GM18861 (cell line): ENCODE measurements around the gene ABCE1.

Source experiments
- ATAC-seq: cut with Tn5 transposase; IDR thresholded peaks from one replicate; pipeline ENCODE4 v1.9.1; 2021; ENCODE audit not compliant: unreplicated experiment

The ABCE1 gene

DNA sequence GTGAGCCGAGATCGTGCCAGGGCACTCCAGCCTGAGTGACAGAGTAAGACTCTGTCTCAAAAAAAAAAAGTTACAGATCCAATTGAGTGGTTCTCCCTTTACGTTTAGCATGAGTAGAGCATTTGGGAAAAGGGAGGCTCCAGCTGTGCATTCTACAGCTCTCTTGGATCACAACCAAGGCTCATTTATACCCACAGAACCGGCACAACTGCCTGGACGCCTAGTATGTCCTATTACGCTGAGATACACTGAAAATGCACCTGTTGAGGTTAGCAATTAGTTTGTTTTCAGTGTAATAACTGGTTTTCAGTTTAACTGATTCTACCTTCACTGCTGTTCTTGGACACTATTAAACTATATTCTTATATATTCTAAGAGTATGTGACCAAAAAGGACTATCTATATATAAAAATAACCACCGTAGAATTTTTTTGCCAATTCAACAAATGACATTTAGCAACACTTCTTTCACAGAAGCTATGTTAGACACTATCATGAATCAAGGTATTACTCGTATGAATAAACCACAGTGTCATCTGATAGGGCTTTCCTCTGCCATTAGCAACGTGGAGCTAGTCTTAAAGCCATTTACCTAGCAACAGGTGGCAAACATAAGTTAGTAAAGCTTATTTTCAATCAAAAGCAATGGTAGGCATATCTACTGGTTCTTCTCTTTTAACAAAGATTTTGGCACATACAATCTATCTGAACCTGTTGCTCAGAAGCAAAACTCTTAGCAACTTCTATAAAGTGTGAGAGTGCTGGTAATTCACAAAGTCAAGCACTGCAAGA, 78.7 kb downstream of the ABCE1 start:
- ATAC-seq: no peak

GRCh38 chr4:145177511-145177905, 79.4 kb downstream of the ABCE1 start:
- ATAC-seq: no peak

DNA sequence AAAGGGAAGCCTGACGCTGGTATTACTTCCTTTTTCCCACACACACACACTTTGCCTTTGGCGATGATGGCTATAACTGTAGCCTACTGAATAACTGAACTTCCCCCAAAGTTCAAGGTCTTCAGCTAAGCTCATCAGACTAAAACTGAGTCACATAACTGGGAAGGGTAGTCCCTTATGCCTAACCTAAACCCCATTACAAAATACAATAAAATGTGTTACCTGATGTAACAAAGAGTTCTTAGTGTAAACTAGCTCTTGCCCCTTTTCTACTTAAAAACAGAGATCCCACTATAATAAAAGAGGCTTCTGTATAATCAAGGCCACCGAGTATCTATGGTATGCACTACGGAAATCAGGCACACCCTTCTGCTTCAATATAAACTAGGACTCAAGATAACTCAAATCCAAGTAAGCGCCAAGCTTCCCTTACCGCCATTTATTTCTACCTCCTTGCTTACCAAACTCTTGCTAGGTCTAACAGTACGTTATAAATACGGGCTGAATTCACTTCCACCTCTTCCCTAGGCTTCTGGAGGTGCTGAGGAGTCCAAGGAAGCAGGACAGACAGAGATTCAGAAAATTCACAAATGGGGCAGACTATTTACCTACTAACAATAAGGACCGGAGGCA, 79.9 kb downstream of the ABCE1 start:
- ATAC-seq: no peak

DNA sequence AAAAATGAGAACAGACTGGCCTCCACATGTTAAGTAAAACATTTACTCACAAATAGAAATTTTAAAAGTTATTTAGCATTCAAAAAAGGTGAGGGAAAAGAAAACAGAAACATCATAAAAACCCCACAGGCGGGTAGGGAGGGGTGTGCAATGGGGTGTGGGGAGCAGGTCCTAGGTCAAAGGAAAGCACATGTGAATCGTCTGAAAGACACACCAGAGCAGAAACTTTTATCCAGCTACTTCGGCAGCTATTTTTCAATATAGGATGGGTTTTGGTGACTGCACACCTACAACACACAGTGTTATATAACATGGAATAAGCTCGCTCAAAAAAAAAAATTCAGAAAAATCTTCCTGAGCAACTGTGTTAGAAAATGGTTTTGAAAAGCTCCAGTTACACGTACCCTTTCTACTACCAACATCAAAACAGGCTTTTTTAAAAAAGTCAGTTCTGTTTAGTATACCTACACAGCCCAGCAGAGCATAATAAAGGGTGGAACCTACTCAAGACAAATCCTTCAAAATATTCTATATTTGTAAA, 80.7 kb downstream of the ABCE1 start:
- ATAC-seq: no peak
